Lower leg skin (tissue), 3 donors: ENCODE results near the gene PIK3R1.

Source experiments
- POLR2A ChIP-seq, 2 donors: fragments of 450-650 bp; IDR thresholded peaks; one replicate each; pipeline ENCODE4 v1.6.1; 2016 to 2017; ENCODE audit warnings: antibody characterized with exemption in 2 of 2, mild to moderate bottlenecking in 1 of 2, moderate library complexity in 1 of 2
- TF ChIP-seq, protein P1 (sequence below), 3 donors: fragments of 450-650 bp; IDR thresholded peaks; one replicate each; pipeline ENCODE4 v1.5.1; 2016; ENCODE audit warnings: antibody characterized with exemption in 3 of 3, mild to moderate bottlenecking in 3 of 3, moderate library complexity in 2 of 3

DNA sequence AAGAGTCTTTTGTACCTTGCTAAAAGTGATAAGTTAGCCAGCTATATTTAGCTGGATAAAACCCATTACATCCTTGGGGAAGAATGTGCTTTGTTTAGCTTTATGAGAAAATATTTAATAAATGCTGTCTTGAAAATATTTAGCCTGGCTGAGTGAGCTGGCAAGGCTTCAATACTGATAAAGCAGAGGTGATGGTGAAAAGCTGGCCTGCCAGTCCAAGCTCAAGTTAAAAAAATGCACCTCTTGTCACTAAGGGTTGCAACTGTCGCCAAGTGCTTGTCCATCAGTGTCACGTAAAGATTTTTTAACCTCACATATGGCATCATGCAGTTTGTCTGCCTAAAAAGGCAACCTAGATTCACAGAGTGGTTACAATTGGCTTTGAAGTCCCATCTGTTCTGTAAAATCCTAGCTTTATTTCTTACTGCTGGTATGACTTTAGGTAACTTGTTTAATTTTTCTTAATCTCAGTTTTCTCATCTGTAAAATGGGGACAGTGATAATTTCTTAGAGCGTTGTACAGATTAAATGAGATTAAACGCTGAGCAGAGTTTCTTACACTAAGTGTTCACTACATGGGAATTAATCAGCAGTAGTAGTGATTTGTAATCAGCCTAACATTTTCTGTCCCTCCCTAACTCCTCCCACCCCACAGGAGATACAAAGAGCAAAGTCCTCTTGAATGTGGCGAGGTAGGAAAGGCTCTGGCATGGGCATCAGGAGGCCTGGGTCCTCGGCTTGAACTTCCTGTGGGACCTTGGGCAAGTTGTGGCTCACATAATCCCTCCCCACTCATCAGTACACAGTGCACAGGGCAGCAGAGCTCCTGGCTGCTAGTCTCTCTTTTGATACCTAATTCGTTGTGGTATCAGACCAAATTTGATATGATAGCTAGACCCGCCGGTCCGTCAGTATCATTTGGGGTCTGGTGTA, 48.7 kb downstream of the PIK3R1 start:
- no peak for TF ChIP-seq POLR2A (IDR thresholded peaks at IDR 0.05)
- TF ChIP-seq, protein P1, sequence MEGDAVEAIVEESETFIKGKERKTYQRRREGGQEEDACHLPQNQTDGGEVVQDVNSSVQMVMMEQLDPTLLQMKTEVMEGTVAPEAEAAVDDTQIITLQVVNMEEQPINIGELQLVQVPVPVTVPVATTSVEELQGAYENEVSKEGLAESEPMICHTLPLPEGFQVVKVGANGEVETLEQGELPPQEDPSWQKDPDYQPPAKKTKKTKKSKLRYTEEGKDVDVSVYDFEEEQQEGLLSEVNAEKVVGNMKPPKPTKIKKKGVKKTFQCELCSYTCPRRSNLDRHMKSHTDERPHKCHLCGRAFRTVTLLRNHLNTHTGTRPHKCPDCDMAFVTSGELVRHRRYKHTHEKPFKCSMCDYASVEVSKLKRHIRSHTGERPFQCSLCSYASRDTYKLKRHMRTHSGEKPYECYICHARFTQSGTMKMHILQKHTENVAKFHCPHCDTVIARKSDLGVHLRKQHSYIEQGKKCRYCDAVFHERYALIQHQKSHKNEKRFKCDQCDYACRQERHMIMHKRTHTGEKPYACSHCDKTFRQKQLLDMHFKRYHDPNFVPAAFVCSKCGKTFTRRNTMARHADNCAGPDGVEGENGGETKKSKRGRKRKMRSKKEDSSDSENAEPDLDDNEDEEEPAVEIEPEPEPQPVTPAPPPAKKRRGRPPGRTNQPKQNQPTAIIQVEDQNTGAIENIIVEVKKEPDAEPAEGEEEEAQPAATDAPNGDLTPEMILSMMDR (IDR thresholded peaks at IDR 0.05) = no peak
